HCT116 (cell line): ENCODE results near the gene CYBA. TPM values are rescaled to one million over a fixed set of nuclear protein-coding genes. Genes with fewer than 3 reads are reported as not detected.

Experiments
- ATAC-seq: fragments of 200-7000 bp; cut with Tn5 transposase; 2 replicates; pipeline ENCODE4 v1.9.1; 2020; ENCODE audit warnings: mild to moderate bottlenecking, moderate library complexity
- BruUV-seq: library from RNA; stranded (reverse); fragments of 400-500 nt; replicated peaks from 2 replicates; lab custom pipeline; 2021; lab: Mats Ljungman, UMichigan
- CTCF ChIA-PET: fragments of 300-600 bp; sonication (Branson Sonifier 250); formaldehyde crosslinking; loops from one replicate; lab custom pipeline; 2021; ENCODE audit warnings: antibody characterized with exemption; lab: Charles Lee
- POLR2A ChIA-PET: fragments of 300-600, 350-600 bp; sonication (Branson Sonifier 250); formaldehyde crosslinking; loops from one replicate; lab custom pipeline; 2021; ENCODE audit warnings: antibody characterized with exemption; lab: Charles Lee
- RAD21 ChIA-PET, 2 experiments: fragments of 300-600 bp; sonication (Branson Sonifier 250); formaldehyde crosslinking; loops; one replicate each; lab custom pipeline; 2023; ENCODE audit warnings: low total read pairs in 2 of 2; ENCODE audit not compliant: uncharacterized antibody in 2 of 2, unreplicated experiment in 2 of 2, low non-redundant PET in 1 of 2; lab: Charles Lee
- DNase-seq: peaks from one replicate; pipeline ENCODE4 v3.0.0-alpha.2; 2010; ENCODE audit warnings: low read depth, low spot score
- H2AFZ ChIP-seq: fragments of 200-600 bp; shearing (Covaris generic), sonication (generic); 2 replicates; pipeline ENCODE4 v1.6.1; 2017; ENCODE audit warnings: low read depth, mixed run types, mixed read lengths, antibody characterized with exemption, low read length; ENCODE audit not compliant: poor library complexity, severe bottlenecking
- H3K27ac ChIP-seq: 2 replicates; pipeline ENCODE4 v1.5.1; 2012; ENCODE audit warnings: low read depth, low read length
- H3K27me3 ChIP-seq: fragments of 200-600 bp; sonication (generic); 2 replicates; pipeline ENCODE4 v1.6.1; 2016; ENCODE audit warnings: mixed run types, low read length, mixed read lengths; ENCODE audit not compliant: insufficient read depth
- H3K36me3 ChIP-seq, 2 experiments: fragments of 200-500 bp in 1 of 2; fragments of 200-600 bp in 1 of 2; sonication (Bioruptor generic) in 1 of 2; sonication (generic) in 1 of 2; 2 replicates each; pipeline versions ENCODE4 v1.5.1 to v1.6.1; 2014 to 2016; ENCODE audit warnings: low read length in 2 of 2, inconsistent platforms in 1 of 2, mixed read lengths in 1 of 2, mixed run types in 1 of 2; ENCODE audit not compliant: insufficient read depth in 2 of 2, control insufficient read depth in 1 of 2
- H3K4me1 ChIP-seq, 2 experiments: fragments of 200-600 bp in 1 of 2; sonication (generic) in 1 of 2; 2 replicates each; pipeline versions ENCODE4 v1.5.1 to v1.6.1; 2012 to 2017; ENCODE audit warnings: low read length in 2 of 2, inconsistent platforms in 1 of 2, mild to moderate bottlenecking in 1 of 2, mixed read lengths in 1 of 2, mixed run types in 1 of 2, moderate library complexity in 1 of 2; ENCODE audit not compliant: insufficient read depth in 2 of 2, control insufficient read depth in 1 of 2
- H3K4me2 ChIP-seq: fragments of 200-600 bp; sonication (generic); 2 replicates; pipeline ENCODE4 v1.6.1; 2017; ENCODE audit warnings: mixed run types, low read length, mixed read lengths
- H3K4me3 ChIP-seq, 2 experiments: fragments of 200-600 bp in 1 of 2; sonication (generic) in 1 of 2; replicated peaks in 1 of 2; 2 replicates each; pipeline ENCODE4 v1.5.1; 2011 to 2016; ENCODE audit warnings: low read length in 2 of 2, control low read depth in 1 of 2, low read depth in 1 of 2, mild to moderate bottlenecking in 1 of 2, mixed read lengths in 1 of 2, mixed run types in 1 of 2
- H3K79me2 ChIP-seq: fragments of 200-600 bp; sonication (generic); 2 replicates; pipeline ENCODE4 v1.6.1; 2017; ENCODE audit warnings: mild to moderate bottlenecking, mixed run types, low read length, moderate library complexity, mixed read lengths; ENCODE audit not compliant: insufficient read depth
- H3K9ac ChIP-seq: fragments of 200-600 bp; sonication (generic); 2 replicates; pipeline ENCODE4 v1.6.1; 2016; ENCODE audit warnings: low read length, mixed read lengths
- H3K9me2 ChIP-seq: fragments of 200-600 bp; sonication (generic), shearing (Covaris generic); 2 replicates; pipeline ENCODE4 v1.6.1; 2017; ENCODE audit warnings: mixed run types, mild to moderate bottlenecking, moderate library complexity; ENCODE audit not compliant: insufficient read depth
- H3K9me3 ChIP-seq, 2 experiments: fragments of 200-500 bp in 1 of 2; fragments of 200-600 bp in 1 of 2; sonication (Bioruptor generic) in 1 of 2; sonication (generic) in 1 of 2; 2 replicates each; pipeline ENCODE4 v1.6.1; 2014 to 2017; ENCODE audit warnings: low read length in 2 of 2, mixed read lengths in 2 of 2, inconsistent platforms in 1 of 2, low read depth in 1 of 2, mild to moderate bottlenecking in 1 of 2, mixed run types in 1 of 2, moderate library complexity in 1 of 2; ENCODE audit not compliant: control insufficient read depth in 1 of 2, insufficient read depth in 1 of 2
- H4K20me1 ChIP-seq: fragments of 200-600 bp; sonication (generic), shearing (Covaris generic); 2 replicates; pipeline ENCODE4 v1.6.1; 2017; ENCODE audit warnings: mixed run types, mild to moderate bottlenecking, moderate library complexity; ENCODE audit not compliant: insufficient read depth
- CBX3 ChIP-seq: IDR thresholded peaks from 2 replicates; pipeline ENCODE4 v1.6.1; 2012; ENCODE audit warnings: low read depth
- CEBPB ChIP-seq: IDR thresholded peaks from 2 replicates; pipeline ENCODE4 v1.6.1; 2012; ENCODE audit warnings: low read depth
- EZH2 ChIP-seq: fragments of 200-600 bp; sonication (generic); IDR thresholded peaks from 2 replicates; pipeline ENCODE4 v1.6.1; 2017; ENCODE audit warnings: antibody characterized with exemption, mixed run types
- EZH2phosphoT487 ChIP-seq: fragments of 200-600 bp; IDR thresholded peaks from 2 replicates; pipeline ENCODE4 v1.6.1; 2018; ENCODE audit warnings: antibody characterized with exemption, borderline replicate concordance
- FOSL1 ChIP-seq: IDR thresholded peaks from 2 replicates; pipeline ENCODE4 v1.6.1; 2012; ENCODE audit warnings: low read depth
- JUND ChIP-seq: IDR thresholded peaks from 2 replicates; pipeline ENCODE4 v1.6.1; 2012
- POLR2AphosphoS5 ChIP-seq: IDR thresholded peaks from 2 replicates; pipeline ENCODE4 v1.6.1; 2011; ENCODE audit warnings: mild to moderate bottlenecking, low read depth, low read length, moderate library complexity
- RAD21 ChIP-seq: IDR thresholded peaks from 2 replicates; pipeline ENCODE4 v1.6.1; 2012; ENCODE audit warnings: low read depth, mild to moderate bottlenecking
- SIN3A ChIP-seq: IDR thresholded peaks from 2 replicates; pipeline ENCODE4 v1.6.1; 2012; ENCODE audit warnings: low read depth
- SP1 ChIP-seq: IDR thresholded peaks from 2 replicates; pipeline ENCODE4 v1.6.1; 2012; ENCODE audit warnings: low read depth
- YY1 ChIP-seq: IDR thresholded peaks from 2 replicates; pipeline ENCODE4 v1.6.1; 2011; ENCODE audit warnings: low read length, low read depth, moderate library complexity, mild to moderate bottlenecking; ENCODE audit not compliant: insufficient replicate concordance; ENCODE audit errors: extremely low read depth
- ZFX ChIP-seq: fragments of 450-650 bp; IDR thresholded peaks from 2 replicates; pipeline ENCODE4 v1.6.1; 2017
- intact Hi-C: fragments of 100-400 bp; cut with micrococcal nuclease; formaldehyde crosslinking; loops from 2 replicates; pipeline ENCODE4 v1.10.0; 2022
- total RNA-seq: library from RNA; stranded (reverse); gene quantifications from one replicate; pipeline ENCODE4 v1.2.1, GENCODE V29; 2021; ENCODE audit not compliant: unreplicated experiment
- TF ChIP-seq, protein P1 (sequence below): IDR thresholded peaks from 2 replicates; pipeline ENCODE4 v1.6.1; 2011; ENCODE audit warnings: mild to moderate bottlenecking, low read length, moderate library complexity; ENCODE audit not compliant: insufficient replicate concordance; ENCODE audit errors: extremely low read depth
- TF ChIP-seq, protein P2 (sequence below): IDR thresholded peaks from 2 replicates; pipeline ENCODE4 v1.6.1; 2012; ENCODE audit warnings: low read depth
- TF ChIP-seq, protein P3 (sequence below), 3 experiments: fragments of 200-600 bp in 1 of 3; sonication (generic) in 1 of 3; IDR thresholded peaks in 2 of 3; conservative IDR thresholded peaks in 1 of 3; 2 replicates each; pipeline ENCODE4 v1.5.1; 2012 to 2017; ENCODE audit warnings: low read depth in 2 of 3, low read length in 2 of 3, antibody characterized with exemption in 1 of 3, borderline replicate concordance in 1 of 3, control low read depth in 1 of 3, mild to moderate bottlenecking in 1 of 3, mixed read lengths in 1 of 3, mixed run types in 1 of 3, moderate library complexity in 1 of 3; ENCODE audit not compliant: insufficient read depth in 1 of 3

The CYBA gene
- total RNA-seq, 1 experiment from 2014 or later, result 321 TPM

DNA sequence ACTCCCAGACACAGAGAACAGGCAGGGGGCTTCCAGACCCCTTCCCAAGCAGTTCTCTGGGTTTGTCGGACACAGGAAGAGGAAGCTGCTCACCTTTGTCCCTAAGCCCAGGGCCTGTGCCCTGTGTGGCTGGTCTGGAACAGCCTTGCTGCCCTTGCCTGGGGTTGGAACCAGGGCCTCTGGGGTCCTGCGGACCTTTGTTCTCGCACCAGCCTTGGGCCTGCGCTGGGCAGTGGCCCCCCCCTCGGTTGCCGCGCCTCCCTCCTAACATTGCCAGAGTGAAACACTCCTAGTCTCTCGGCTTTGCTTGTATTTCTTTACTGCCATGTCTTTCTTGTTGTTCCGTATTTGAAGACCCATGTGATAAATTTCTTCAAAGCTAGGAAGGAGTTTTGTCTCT lies 21.0 kb downstream of the CYBA start:
- peaks cover 0 to 5% of the 10 kb centered on the region in 2 experiments; a peak in 1 of 4 replicates for H3K4me1 ChIP-seq
- H3K27me3 ChIP-seq, result no peaks in the 10 kb centered on the region
- intact Hi-C loops, result no loop called here
- H3K4me2 ChIP-seq, result no peak overlapping the region
- no peak overlapping the region for H3K27ac ChIP-seq
- POLR2A ChIA-PET, result no interaction called here
- CTCF ChIA-PET, result interaction anchor here (1.1 to 1.8 kb wide), 2 partner anchors 9 to 60 kb away, joined by 3 to 8 read pairs; partner anchors contain the start of genes IL17C and ZC3H18
- H3K36me3 ChIP-seq, result peaks cover 40 to 49% of the 10 kb centered on the region in 2 experiments; a peak in 3 of 4 replicates
- H3K79me2 ChIP-seq, result no peaks in the 10 kb centered on the region
- no peaks in the 10 kb centered on the region for H3K9me3 ChIP-seq
- no peaks in the 10 kb centered on the region for H3K9me2 ChIP-seq
- ATAC-seq (no peak), DNase-seq (no peak)
- no peak overlapping the region for H3K9ac ChIP-seq
- H3K4me3 ChIP-seq, result no peak overlapping the region
- RAD21 ChIA-PET, result no interaction called here
- H2AFZ ChIP-seq, result no peak overlapping the region
- TF ChIP-seq POLR2AphosphoS5 (no peak), JUND (no peak), ZFX (no peak), EZH2 (no peak), SIN3A (no peak), RAD21 (no peak), CBX3 (no peak), CEBPB (no peak), FOSL1 (no peak), EZH2phosphoT487 (no peak), SP1 (no peak), YY1 (no peak)
- TF ChIP-seq, protein P1, sequence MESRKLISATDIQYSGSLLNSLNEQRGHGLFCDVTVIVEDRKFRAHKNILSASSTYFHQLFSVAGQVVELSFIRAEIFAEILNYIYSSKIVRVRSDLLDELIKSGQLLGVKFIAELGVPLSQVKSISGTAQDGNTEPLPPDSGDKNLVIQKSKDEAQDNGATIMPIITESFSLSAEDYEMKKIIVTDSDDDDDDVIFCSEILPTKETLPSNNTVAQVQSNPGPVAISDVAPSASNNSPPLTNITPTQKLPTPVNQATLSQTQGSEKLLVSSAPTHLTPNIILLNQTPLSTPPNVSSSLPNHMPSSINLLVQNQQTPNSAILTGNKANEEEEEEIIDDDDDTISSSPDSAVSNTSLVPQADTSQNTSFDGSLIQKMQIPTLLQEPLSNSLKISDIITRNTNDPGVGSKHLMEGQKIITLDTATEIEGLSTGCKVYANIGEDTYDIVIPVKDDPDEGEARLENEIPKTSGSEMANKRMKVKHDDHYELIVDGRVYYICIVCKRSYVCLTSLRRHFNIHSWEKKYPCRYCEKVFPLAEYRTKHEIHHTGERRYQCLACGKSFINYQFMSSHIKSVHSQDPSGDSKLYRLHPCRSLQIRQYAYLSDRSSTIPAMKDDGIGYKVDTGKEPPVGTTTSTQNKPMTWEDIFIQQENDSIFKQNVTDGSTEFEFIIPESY, result no peak
- TF ChIP-seq, protein P2, sequence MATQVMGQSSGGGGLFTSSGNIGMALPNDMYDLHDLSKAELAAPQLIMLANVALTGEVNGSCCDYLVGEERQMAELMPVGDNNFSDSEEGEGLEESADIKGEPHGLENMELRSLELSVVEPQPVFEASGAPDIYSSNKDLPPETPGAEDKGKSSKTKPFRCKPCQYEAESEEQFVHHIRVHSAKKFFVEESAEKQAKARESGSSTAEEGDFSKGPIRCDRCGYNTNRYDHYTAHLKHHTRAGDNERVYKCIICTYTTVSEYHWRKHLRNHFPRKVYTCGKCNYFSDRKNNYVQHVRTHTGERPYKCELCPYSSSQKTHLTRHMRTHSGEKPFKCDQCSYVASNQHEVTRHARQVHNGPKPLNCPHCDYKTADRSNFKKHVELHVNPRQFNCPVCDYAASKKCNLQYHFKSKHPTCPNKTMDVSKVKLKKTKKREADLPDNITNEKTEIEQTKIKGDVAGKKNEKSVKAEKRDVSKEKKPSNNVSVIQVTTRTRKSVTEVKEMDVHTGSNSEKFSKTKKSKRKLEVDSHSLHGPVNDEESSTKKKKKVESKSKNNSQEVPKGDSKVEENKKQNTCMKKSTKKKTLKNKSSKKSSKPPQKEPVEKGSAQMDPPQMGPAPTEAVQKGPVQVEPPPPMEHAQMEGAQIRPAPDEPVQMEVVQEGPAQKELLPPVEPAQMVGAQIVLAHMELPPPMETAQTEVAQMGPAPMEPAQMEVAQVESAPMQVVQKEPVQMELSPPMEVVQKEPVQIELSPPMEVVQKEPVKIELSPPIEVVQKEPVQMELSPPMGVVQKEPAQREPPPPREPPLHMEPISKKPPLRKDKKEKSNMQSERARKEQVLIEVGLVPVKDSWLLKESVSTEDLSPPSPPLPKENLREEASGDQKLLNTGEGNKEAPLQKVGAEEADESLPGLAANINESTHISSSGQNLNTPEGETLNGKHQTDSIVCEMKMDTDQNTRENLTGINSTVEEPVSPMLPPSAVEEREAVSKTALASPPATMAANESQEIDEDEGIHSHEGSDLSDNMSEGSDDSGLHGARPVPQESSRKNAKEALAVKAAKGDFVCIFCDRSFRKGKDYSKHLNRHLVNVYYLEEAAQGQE, result no peak
- TF ChIP-seq, protein P3, sequence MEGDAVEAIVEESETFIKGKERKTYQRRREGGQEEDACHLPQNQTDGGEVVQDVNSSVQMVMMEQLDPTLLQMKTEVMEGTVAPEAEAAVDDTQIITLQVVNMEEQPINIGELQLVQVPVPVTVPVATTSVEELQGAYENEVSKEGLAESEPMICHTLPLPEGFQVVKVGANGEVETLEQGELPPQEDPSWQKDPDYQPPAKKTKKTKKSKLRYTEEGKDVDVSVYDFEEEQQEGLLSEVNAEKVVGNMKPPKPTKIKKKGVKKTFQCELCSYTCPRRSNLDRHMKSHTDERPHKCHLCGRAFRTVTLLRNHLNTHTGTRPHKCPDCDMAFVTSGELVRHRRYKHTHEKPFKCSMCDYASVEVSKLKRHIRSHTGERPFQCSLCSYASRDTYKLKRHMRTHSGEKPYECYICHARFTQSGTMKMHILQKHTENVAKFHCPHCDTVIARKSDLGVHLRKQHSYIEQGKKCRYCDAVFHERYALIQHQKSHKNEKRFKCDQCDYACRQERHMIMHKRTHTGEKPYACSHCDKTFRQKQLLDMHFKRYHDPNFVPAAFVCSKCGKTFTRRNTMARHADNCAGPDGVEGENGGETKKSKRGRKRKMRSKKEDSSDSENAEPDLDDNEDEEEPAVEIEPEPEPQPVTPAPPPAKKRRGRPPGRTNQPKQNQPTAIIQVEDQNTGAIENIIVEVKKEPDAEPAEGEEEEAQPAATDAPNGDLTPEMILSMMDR (IDR thresholded peaks at IDR 0.05 in 2 of 3, conservative IDR thresholded peaks at IDR 0.05 in 1 of 3; ENCODE audit: borderline replicate concordance in 1 of 3, insufficient read depth in 1 of 3, low read depth in 2 of 3, low read length in 2 of 3), result no peak
- no TSS peak for BruUV-seq
- H4K20me1 ChIP-seq, result no peaks in the 10 kb centered on the region
